HepG2 (cell line): ENCODE data around the gene RBM18. TPM values are rescaled to one million over a fixed set of nuclear protein-coding genes. Genes with fewer than 3 reads are reported as not detected.

Source experiments
- ATAC-seq: fragments of 200-7000 bp; cut with Tn5 transposase; 3 replicates; pipeline ENCODE4 v1.9.1; 2020; ENCODE audit warnings: mild to moderate bottlenecking, moderate library complexity
- BruUV-seq: library from RNA; stranded (reverse); fragments of 400-500 nt; replicated peaks from 2 replicates; lab custom pipeline; 2021; lab: Mats Ljungman, UMichigan
- CTCF ChIA-PET: fragments of 300-600 bp; formaldehyde crosslinking; extraction: SDS; loops from one replicate; lab custom pipeline; 2021; ENCODE audit warnings: low total read pairs, inconsistent platforms, low intra/inter-chr PET ratio; lab: Yijun Ruan, JAX
- POLR2A ChIA-PET: fragments of 350-600 bp; sonication (Branson Sonifier 250); formaldehyde crosslinking; loops from one replicate; lab custom pipeline; 2020; ENCODE audit warnings: antibody characterized with exemption, inconsistent platforms; lab: Yijun Ruan, JAX
- DNase-seq: peaks from one replicate; pipeline ENCODE4 v3.0.0-alpha.2; 2015; ENCODE audit warnings: low spot score
- FAIRE-seq: peaks from 3 replicates; lab custom pipeline; 2011; peaks lifted over from hg19 to GRCh38; lab: Jason Lieb, UNC
- H2AFZ ChIP-seq: one replicate; pipeline ENCODE4 v1.6.1; 2011; ENCODE audit warnings: low read length, inconsistent platforms
- H3K27ac ChIP-seq: fragments of 300-600 bp; 3 replicates; pipeline ENCODE4 v1.8.0; 2011; ENCODE audit warnings: mixed run types, mild to moderate bottlenecking, mixed read lengths, low read length, inconsistent platforms; ENCODE audit not compliant: insufficient read depth; ENCODE audit errors: extremely low read length
- H3K27me3 ChIP-seq, 2 experiments: fragments of 200-600 bp in 1 of 2; 2 replicates in 1 of 2; 3 replicates in 1 of 2; pipeline versions ENCODE4 v1.6.0 to v1.8.0; 2011; ENCODE audit warnings: low read length in 2 of 2, mild to moderate bottlenecking in 2 of 2, moderate library complexity in 2 of 2, inconsistent platforms in 1 of 2; ENCODE audit not compliant: insufficient read depth in 2 of 2, control insufficient read depth in 1 of 2
- H3K36me3 ChIP-seq, 2 experiments: fragments of 200-600 bp in 1 of 2; replicated peaks in 1 of 2; 2 replicates in 1 of 2; 3 replicates in 1 of 2; pipeline versions ENCODE4 v1.5.1 to v1.8.0; 2011; ENCODE audit warnings: low read length in 2 of 2, inconsistent platforms in 1 of 2; ENCODE audit not compliant: insufficient read depth in 2 of 2, control insufficient read depth in 1 of 2
- H3K4me1 ChIP-seq: 2 replicates; pipeline ENCODE4 v1.5.1; 2012; ENCODE audit warnings: low read length, inconsistent platforms; ENCODE audit not compliant: insufficient read depth
- H3K4me2 ChIP-seq: 2 replicates; pipeline ENCODE4 v1.6.0; 2011; ENCODE audit warnings: low read depth, low read length, inconsistent platforms
- H3K4me3 ChIP-seq, 3 experiments: fragments of 200-600 bp in 1 of 3; sonication (generic), shearing (Covaris generic) in 1 of 3; replicated peaks in 1 of 3; 2 replicates each; pipeline ENCODE4 v1.5.1; 2011 to 2016; ENCODE audit warnings: low read length in 3 of 3, inconsistent platforms in 2 of 3, low read depth in 2 of 3, mild to moderate bottlenecking in 2 of 3, control low read depth in 1 of 3, mixed read lengths in 1 of 3; ENCODE audit not compliant: insufficient read depth in 1 of 3
- H3K79me2 ChIP-seq: one replicate; pipeline ENCODE4 v1.6.1; 2011; ENCODE audit warnings: low read length, inconsistent platforms; ENCODE audit not compliant: insufficient read depth
- H3K9ac ChIP-seq: 2 replicates; pipeline ENCODE4 v1.6.0; 2011; ENCODE audit warnings: mild to moderate bottlenecking, low read depth, low read length, inconsistent platforms; ENCODE audit not compliant: insufficient read depth
- H3K9me3 ChIP-seq: 2 replicates; pipeline ENCODE4 v1.5.1; 2012; ENCODE audit warnings: mild to moderate bottlenecking, low read length
- H4K20me1 ChIP-seq: 2 replicates; pipeline ENCODE4 v1.6.0; 2011; ENCODE audit warnings: inconsistent platforms, mild to moderate bottlenecking, low read length, moderate library complexity; ENCODE audit not compliant: insufficient read depth
- BHLHE40 ChIP-seq: IDR thresholded peaks from 2 replicates; pipeline ENCODE4 v1.6.1; 2011; ENCODE audit warnings: low read length, improper control_type of control experiment
- EP300 ChIP-seq, 3 experiments: sonication (generic) in 1 of 3; formaldehyde crosslinking in 1 of 3; IDR thresholded peaks; 2 replicates each; pipeline versions ENCODE4 v1.5.1 to v1.6.1; 2011 to 2020; ENCODE audit warnings: low read depth in 2 of 3, low read length in 2 of 3, borderline replicate concordance in 1 of 3, improper control_type of control experiment in 1 of 3, mild to moderate bottlenecking in 1 of 3, missing genetic modification reagents in 1 of 3, moderate library complexity in 1 of 3
- HDAC6 ChIP-seq: fragments of 200-600 bp; sonication (generic); IDR thresholded peaks from 2 replicates; pipeline ENCODE4 v1.7.0; 2017; ENCODE audit warnings: mild to moderate bottlenecking, antibody characterized with exemption, low read length, low read depth
- HINFP ChIP-seq: sonication (generic); formaldehyde crosslinking; IDR thresholded peaks from 2 replicates; pipeline ENCODE4 v1.4.0; 2020; ENCODE audit warnings: low read depth, mild to moderate bottlenecking, missing genetic modification reagents
- HMG20A ChIP-seq: IDR thresholded peaks from 2 replicates; pipeline ENCODE4 v1.6.1; 2016; ENCODE audit warnings: borderline replicate concordance
- HOXA3 ChIP-seq: sonication (generic); formaldehyde crosslinking; IDR thresholded peaks from 2 replicates; pipeline ENCODE4 v1.5.0; 2020; ENCODE audit warnings: missing genetic modification reagents
- NR2F2 ChIP-seq: IDR thresholded peaks from 2 replicates; pipeline ENCODE4 v1.6.1; 2012; ENCODE audit warnings: low read depth, inconsistent platforms, borderline replicate concordance
- NR2F6 ChIP-seq, 2 experiments: IDR thresholded peaks; 2 replicates each; pipeline ENCODE4 v1.6.1; 2016; ENCODE audit warnings: antibody characterized with exemption in 1 of 2, mild to moderate bottlenecking in 1 of 2
- PITX1 ChIP-seq: sonication (generic); formaldehyde crosslinking; IDR thresholded peaks from 2 replicates; pipeline ENCODE4 v1.5.1; 2020; ENCODE audit warnings: mild to moderate bottlenecking, missing genetic modification reagents
- RARA ChIP-seq: IDR thresholded peaks from 2 replicates; pipeline ENCODE4 v1.6.1; 2016; ENCODE audit warnings: missing genetic modification reagents, missing compliant biosample characterization
- RXRA ChIP-seq: sonication (generic); formaldehyde crosslinking; IDR thresholded peaks from 2 replicates; pipeline ENCODE4 v1.5.1; 2020; ENCODE audit warnings: missing genetic modification reagents
- SIN3A ChIP-seq: IDR thresholded peaks from 2 replicates; pipeline ENCODE4 v1.6.1; 2011; ENCODE audit warnings: low read depth, mild to moderate bottlenecking, control low read depth, low read length, borderline replicate concordance
- YY1 ChIP-seq: IDR thresholded peaks from 2 replicates; pipeline ENCODE4 v1.6.1; 2011; ENCODE audit warnings: low read length, low read depth, moderate library complexity, mild to moderate bottlenecking; ENCODE audit not compliant: insufficient read depth, insufficient replicate concordance
- ZFX ChIP-seq: sonication (generic); formaldehyde crosslinking; IDR thresholded peaks from 2 replicates; pipeline ENCODE4 v1.4.0; 2020; ENCODE audit warnings: mild to moderate bottlenecking, low read depth, missing genetic modification reagents, moderate library complexity
- ZNF687 ChIP-seq: sonication (generic); formaldehyde crosslinking; IDR thresholded peaks from 2 replicates; pipeline ENCODE4 v1.5.1; 2020; ENCODE audit warnings: mild to moderate bottlenecking, missing genetic modification reagents, moderate library complexity
- WGBS: methylation state at CpG from one replicate; pipeline ENCODE4 v1.1.6; 2017; ENCODE audit warnings: low lambda C conversion rate; 5-methylcytosine and 5-hydroxymethylcytosine counted together
- in situ Hi-C: cut with HindIII; loops from 2 replicates; pipeline ENCODE4 v1.10.0; 2017; ENCODE audit warnings: low pct_unique_long_range_greater_than_20kb; ENCODE audit not compliant: extremely low pct_ligation_motif_present
- intact Hi-C: fragments of 100-400 bp; cut with micrococcal nuclease; formaldehyde crosslinking; loops from one replicate; pipeline ENCODE4 v1.10.0; 2022; ENCODE audit not compliant: unreplicated experiment
- polyA plus RNA-seq, 8 experiments: library from polyadenylated mRNA; depleted of rRNA in 3 of 8; stranded (reverse) in 7 of 8; unstranded in 1 of 8; fragments of >200 nt; fragmentation: Illumina TruSeq in 4 of 8; extraction: Trizol in 4 of 8; gene quantifications; 2 replicates each; pipeline versions ENCODE4 v1.2.1 to v1.2.3, GENCODE V29; 2011 to 2016; ENCODE audit warnings: low read depth in 4 of 8, missing spikeins in 1 of 8, mixed read lengths in 1 of 8; ENCODE audit not compliant: insufficient read depth in 1 of 8
- total RNA-seq, 5 experiments: library from RNA; depleted of rRNA; stranded (reverse); fragments of >200 nt; fragmentation: Illumina TruSeq; extraction: Trizol; gene quantifications; 2 replicates each; pipeline ENCODE4 v1.2.3, GENCODE V29; 2016; ENCODE audit warnings: low read depth in 1 of 5
- TF ChIP-seq, protein P1 (sequence below): sonication (generic); IDR thresholded peaks from 2 replicates; pipeline ENCODE4 v1.6.1; 2016; ENCODE audit warnings: low read depth, borderline replicate concordance

RBM18 gene
- total and polyA plus RNA-seq, 2 of the 13 experiments (the other 11 are each of a cell fraction or from before 2014, with no cell fraction given): 12.6 to 16.6 TPM

GRCh38 chr9:122190597-122191381 is 73.9 kb downstream of the RBM18 start:
- peak; percentile 52 for DNase-seq
- intact Hi-C loops (no loop called here), in situ Hi-C loops (no loop called here)
- Histone ChIP-seq H3K27ac (no peak overlapping the region), H3K36me3 (no peaks in the 10 kb centered on the region), H3K9me3 (no peaks in the 10 kb centered on the region), H4K20me1 (no peaks in the 10 kb centered on the region), H3K79me2 (no peaks in the 10 kb centered on the region), H3K4me2 (peak overlapping the region; percentile 30; the same call in 1 of the 2 replicates), H3K9ac (no peak overlapping the region), H3K4me3 (no peak overlapping the region), H3K4me1 (peaks cover 75% of the 10 kb centered on the region), H2AFZ (no peak overlapping the region), H3K27me3 (no peaks in the 10 kb centered on the region)
- peak; percentile 17 for ATAC-seq
- ChIA-PET CTCF (no interaction called here), POLR2A (interaction anchor here (0.5 to 2.8 kb wide), 3 partner anchors 10 to 74 kb away, joined by 3 to 15 read pairs (median 10); partner anchors contain the start of genes MRRF and RBM18)
- BruUV-seq: no TSS peak
- 42% methylated on average over 8 of the region's 12 CpGs for WGBS
- no peak for FAIRE-seq
- peak in 1 of 2 experiments; percentile 81; a peak in 2 of 4 replicates for TF ChIP-seq EP300 (IDR thresholded peaks at IDR 0.05; ENCODE audit: low read depth in 2 of 2, low read length in 2 of 2)
- peak; percentile 29; the same call in 1 of the 2 replicates for TF ChIP-seq EP300 (CRISPR knock-in tag; IDR thresholded peaks at IDR 0.05; ENCODE audit: borderline replicate concordance)
- no peak for TF ChIP-seq SIN3A
- no peak for TF ChIP-seq HINFP
- TF ChIP-seq RARA (CRISPR knock-in tag): peak; percentile 91
- TF ChIP-seq NR2F2: peak; percentile 90
- no peak for TF ChIP-seq HDAC6
- TF ChIP-seq YY1: peak; percentile 22
- peak; percentile 64 for TF ChIP-seq ZFX (CRISPR knock-in tag)
- peak; percentile 53 for TF ChIP-seq ZNF687
- TF ChIP-seq NR2F6 (IDR thresholded peaks at IDR 0.05): peak; percentile 90
- peak; percentile 96 for TF ChIP-seq NR2F6 (CRISPR knock-in tag; IDR thresholded peaks at IDR 0.05)
- peak; percentile 51; the same call in 1 of the 2 replicates for TF ChIP-seq HOXA3 (CRISPR knock-in tag)
- TF ChIP-seq RXRA: peak; percentile 89
- TF ChIP-seq BHLHE40: peak; percentile 79
- TF ChIP-seq HMG20A (CRISPR knock-in tag): peak; percentile 85
- TF ChIP-seq PITX1 (CRISPR knock-in tag): peak; percentile 63; the same call in 1 of the 2 replicates
- TF ChIP-seq, protein P1, sequence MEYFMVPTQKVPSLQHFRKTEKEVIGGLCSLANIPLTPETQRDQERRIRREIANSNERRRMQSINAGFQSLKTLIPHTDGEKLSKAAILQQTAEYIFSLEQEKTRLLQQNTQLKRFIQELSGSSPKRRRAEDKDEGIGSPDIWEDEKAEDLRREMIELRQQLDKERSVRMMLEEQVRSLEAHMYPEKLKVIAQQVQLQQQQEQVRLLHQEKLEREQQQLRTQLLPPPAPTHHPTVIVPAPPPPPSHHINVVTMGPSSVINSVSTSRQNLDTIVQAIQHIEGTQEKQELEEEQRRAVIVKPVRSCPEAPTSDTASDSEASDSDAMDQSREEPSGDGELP: peak; percentile 24; the same call in 1 of the 2 replicates
